Smooth muscle cell of trachea (primary cell): ENCODE measurements around the gene DHX15. TPM values are rescaled to one million over a fixed set of nuclear protein-coding genes. Genes with fewer than 3 reads are reported as not detected.

Experiments used
- total RNA-seq: library from RNA; depleted of rRNA; stranded (reverse); fragments of >200 nt; gene quantifications from 2 replicates; pipeline ENCODE4 v1.2.1, GENCODE V29; 2014

DHX15 gene
- total RNA-seq, result 103 and 157 TPM in 2 replicates

DNA sequence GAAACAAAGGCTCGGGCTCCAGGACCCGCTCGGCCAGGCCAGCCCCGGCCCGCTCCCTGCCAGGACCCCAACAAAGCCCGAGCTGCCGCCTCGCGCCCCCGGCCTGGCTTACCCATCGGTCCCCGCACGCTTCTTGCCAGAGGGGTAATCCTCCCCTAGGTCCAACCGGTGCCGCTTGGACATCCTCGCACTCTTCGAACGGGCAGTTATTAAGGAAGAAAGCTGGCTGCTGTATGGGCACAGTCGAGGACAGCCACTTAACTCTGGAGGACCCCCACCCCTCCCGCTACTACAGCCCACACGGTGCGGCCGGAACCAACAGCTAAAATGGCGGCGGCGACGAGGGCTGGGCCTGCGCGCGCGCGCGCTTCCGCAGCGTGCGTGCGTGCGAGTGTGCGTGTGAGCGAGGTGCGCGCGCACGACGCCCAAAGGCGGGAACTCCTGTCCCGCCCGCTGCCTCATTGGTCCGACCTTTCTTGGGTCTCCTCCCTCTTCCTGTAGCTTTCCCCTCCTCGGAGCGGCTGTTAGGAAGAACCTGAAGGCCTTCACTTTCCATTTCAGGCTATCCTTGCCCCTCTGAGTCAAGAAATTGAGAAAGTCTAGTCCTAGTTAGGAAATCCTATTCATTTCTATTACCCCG lies at the start of gene DHX15:
Gene DHX15, minus strand, starts transcription at position 344 of the 640 bp plus-strand sequence. Its CDS starts 161 bp downstream, at position 183.

Other genes starting within 250 kb of the DHX15 start
- gene SOD3, start 211.0 kb upstream of the DHX15 start, total RNA-seq, result 42.3 and 106 TPM in 2 replicates